ENCODE measurements around the gene ALDOC. TPM values are rescaled to one million over a fixed set of nuclear protein-coding genes. Genes with fewer than 3 reads are reported as not detected.

The ALDOC gene
- total and polyA plus RNA-seq, 10 of the 15 experiments (the other 5 are each of a cell fraction or from before 2014, with no cell fraction given) = 16.0 to 268 (median 78.2) TPM

DNA sequence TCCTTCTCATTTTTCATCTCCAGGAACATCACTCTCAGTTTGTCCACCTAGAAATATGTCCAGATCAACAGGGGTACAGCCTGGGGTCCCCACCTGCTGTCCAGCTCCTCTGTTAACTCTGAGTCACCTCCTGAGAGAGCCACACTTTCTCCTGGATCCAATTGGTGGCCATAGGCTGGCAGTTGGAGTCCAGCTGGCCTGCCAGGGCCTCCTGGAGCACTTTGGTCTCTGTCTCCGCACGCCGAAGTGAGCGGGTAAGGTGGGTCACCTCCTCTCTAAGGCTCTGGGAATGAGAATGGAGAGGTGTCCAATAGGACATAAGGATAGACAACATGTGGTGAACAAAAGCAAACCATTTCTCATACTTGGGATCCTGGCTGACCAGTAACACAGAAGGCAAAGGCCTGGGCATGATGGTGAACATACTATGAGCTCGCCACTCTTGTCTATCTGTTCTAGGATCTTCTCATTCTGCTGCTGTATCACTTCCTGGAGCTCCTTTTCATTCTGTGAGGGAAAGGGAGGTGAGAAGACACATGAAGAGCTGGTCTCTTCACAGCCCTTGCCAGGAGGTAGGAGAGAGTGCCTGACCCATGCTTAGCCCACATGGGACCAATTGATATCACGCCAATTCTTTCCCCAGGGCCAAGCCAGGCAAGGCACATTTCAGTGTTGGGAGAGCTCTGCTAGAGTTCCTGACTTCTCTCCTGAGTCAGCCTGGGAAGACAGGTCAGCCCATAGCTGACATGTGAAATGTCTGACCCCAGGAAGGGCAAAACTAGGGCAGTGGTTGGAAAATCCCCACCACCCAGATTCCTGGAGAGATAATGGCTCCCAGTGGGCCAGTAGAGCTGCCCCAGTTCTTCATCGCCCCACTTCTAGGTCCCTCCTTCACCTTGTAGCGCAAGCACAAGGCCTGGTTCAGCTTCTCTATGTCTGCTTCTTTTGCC is 1.8 kb upstream of the ALDOC start:
- FAIRE-seq (no peak), ATAC-seq (no peak), DNase-seq (ENCODE audit: low read depth, low spot score) (no peak)
- H3K9ac ChIP-seq (ENCODE audit: control insufficient read depth, insufficient read depth, low read length) = no peak overlapping the region
- peaks cover 20% of the 10 kb centered on the region for H3K79me2 ChIP-seq (ENCODE audit: control insufficient read depth, insufficient read depth, low read length)
- H3K36me3 ChIP-seq (ENCODE audit: control insufficient read depth in 2 of 2, insufficient read depth in 2 of 2, low read length in 1 of 2) = peaks cover 20 to 37% of the 10 kb centered on the region in 2 experiments
- ChIA-PET CTCF (interaction anchor here (1.3 to 4.8 kb wide), 4 partner anchors 13 to 30 kb away, joined by 3 to 56 read pairs (median 4); no protein-coding TSS in a partner anchor), SMC1A (ENCODE audit: uncharacterized antibody, unreplicated experiment) (interaction anchor here (0.8 to 3.0 kb wide), 7 partner anchors 13 to 84 kb away, joined by 3 to 13 read pairs (median 4); partner anchors contain the start of genes SDF2 and SUPT6H), POLR2A (interaction anchor here (0.6 to 7.1 kb wide), 11 partner anchors 8 to 154 kb away, joined by 3 to 91 read pairs (median 4); partner anchors contain the start of gene PIGS), RAD21 (ENCODE audit: unreplicated experiment) (interaction anchor here (0.8 to 3.3 kb wide), 6 partner anchors 14 to 34 kb away, joined by 3 to 38 read pairs (median 4); no protein-coding TSS in a partner anchor)
- peak overlapping the region; percentile 22; the same call in 1 of the 2 replicates for H3K27ac ChIP-seq (ENCODE audit: control insufficient read depth, insufficient read depth)
- H3K27me3 ChIP-seq (replicated peaks in 1 of 2; ENCODE audit: control insufficient read depth in 2 of 2, insufficient read depth in 2 of 2, low read length in 1 of 2) = no peaks in the 10 kb centered on the region
- no peak overlapping the region for H3K4me3 ChIP-seq
- TF ChIP-seq ESRRA (IDR thresholded peaks at IDR 0.05; ENCODE audit: low read length) (no peak), JUND (IDR thresholded peaks at IDR 0.05; ENCODE audit: low read depth, low read length) (no peak), SMAD1 (IDR thresholded peaks at IDR 0.05; ENCODE audit: low read depth, partially characterized antibody) (no peak), TCF3 (IDR thresholded peaks at IDR 0.05; ENCODE audit: borderline replicate concordance, insufficient read depth, low read depth, low read length) (no peak), EP300 (IDR thresholded peaks at IDR 0.05; ENCODE audit: borderline replicate concordance in 1 of 2, control insufficient read depth in 1 of 2, low read depth in 2 of 2, low read length in 2 of 2) (no peak), JUNB (IDR thresholded peaks at IDR 0.05) (no peak), HDGF (IDR thresholded peaks at IDR 0.05) (no peak), EED (IDR thresholded peaks at IDR 0.05; ENCODE audit: low read depth) (no peak), LARP7 (IDR thresholded peaks at IDR 0.05) (no peak), BMI1 (IDR thresholded peaks at IDR 0.05; ENCODE audit: borderline replicate concordance) (no peak), RAD51 (IDR thresholded peaks at IDR 0.05) (no peak), TAF1 (IDR thresholded peaks at IDR 0.05; ENCODE audit: borderline replicate concordance, low read depth, low read length) (no peak)
- TF ChIP-seq, protein P1, sequence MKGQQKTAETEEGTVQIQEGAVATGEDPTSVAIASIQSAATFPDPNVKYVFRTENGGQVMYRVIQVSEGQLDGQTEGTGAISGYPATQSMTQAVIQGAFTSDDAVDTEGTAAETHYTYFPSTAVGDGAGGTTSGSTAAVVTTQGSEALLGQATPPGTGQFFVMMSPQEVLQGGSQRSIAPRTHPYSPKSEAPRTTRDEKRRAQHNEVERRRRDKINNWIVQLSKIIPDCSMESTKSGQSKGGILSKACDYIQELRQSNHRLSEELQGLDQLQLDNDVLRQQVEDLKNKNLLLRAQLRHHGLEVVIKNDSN (IDR thresholded peaks at IDR 0.05; ENCODE audit: borderline replicate concordance, extremely low read length, insufficient read depth, low read depth, low read length) = no peak
- TF ChIP-seq, protein P2, sequence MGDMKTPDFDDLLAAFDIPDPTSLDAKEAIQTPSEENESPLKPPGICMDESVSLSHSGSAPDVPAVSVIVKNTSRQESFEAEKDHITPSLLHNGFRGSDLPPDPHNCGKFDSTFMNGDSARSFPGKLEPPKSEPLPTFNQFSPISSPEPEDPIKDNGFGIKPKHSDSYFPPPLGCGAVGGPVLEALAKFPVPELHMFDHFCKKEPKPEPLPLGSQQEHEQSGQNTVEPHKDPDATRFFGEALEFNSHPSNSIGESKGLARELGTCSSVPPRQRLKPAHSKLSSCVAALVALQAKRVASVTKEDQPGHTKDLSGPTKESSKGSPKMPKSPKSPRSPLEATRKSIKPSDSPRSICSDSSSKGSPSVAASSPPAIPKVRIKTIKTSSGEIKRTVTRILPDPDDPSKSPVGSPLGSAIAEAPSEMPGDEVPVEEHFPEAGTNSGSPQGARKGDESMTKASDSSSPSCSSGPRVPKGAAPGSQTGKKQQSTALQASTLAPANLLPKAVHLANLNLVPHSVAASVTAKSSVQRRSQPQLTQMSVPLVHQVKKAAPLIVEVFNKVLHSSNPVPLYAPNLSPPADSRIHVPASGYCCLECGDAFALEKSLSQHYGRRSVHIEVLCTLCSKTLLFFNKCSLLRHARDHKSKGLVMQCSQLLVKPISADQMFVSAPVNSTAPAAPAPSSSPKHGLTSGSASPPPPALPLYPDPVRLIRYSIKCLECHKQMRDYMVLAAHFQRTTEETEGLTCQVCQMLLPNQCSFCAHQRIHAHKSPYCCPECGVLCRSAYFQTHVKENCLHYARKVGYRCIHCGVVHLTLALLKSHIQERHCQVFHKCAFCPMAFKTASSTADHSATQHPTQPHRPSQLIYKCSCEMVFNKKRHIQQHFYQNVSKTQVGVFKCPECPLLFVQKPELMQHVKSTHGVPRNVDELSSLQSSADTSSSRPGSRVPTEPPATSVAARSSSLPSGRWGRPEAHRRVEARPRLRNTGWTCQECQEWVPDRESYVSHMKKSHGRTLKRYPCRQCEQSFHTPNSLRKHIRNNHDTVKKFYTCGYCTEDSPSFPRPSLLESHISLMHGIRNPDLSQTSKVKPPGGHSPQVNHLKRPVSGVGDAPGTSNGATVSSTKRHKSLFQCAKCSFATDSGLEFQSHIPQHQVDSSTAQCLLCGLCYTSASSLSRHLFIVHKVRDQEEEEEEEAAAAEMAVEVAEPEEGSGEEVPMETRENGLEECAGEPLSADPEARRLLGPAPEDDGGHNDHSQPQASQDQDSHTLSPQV (IDR thresholded peaks at IDR 0.05) = no peak
- TF ChIP-seq, protein P3, sequence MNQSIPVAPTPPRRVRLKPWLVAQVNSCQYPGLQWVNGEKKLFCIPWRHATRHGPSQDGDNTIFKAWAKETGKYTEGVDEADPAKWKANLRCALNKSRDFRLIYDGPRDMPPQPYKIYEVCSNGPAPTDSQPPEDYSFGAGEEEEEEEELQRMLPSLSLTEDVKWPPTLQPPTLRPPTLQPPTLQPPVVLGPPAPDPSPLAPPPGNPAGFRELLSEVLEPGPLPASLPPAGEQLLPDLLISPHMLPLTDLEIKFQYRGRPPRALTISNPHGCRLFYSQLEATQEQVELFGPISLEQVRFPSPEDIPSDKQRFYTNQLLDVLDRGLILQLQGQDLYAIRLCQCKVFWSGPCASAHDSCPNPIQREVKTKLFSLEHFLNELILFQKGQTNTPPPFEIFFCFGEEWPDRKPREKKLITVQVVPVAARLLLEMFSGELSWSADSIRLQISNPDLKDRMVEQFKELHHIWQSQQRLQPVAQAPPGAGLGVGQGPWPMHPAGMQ (IDR thresholded peaks at IDR 0.05; ENCODE audit: borderline replicate concordance) = no peak
- H3K4me1 ChIP-seq (ENCODE audit: control insufficient read depth, insufficient read depth, low read length) = peaks cover 29% of the 10 kb centered on the region
- 98% methylated on average over 8 of the region's 8 CpGs for WGBS (ENCODE audit: insufficient coverage, insufficient replicate concordance, low lambda C conversion rate, missing lambda C conversion rate)
- no TSS peak for BruUV-seq (replicated peaks)
- intact Hi-C loops (cut with micrococcal nuclease; ENCODE audit: unreplicated experiment) = no loop called here
- in situ Hi-C loops (cut with MboI) = no loop called here
- H2AFZ ChIP-seq (ENCODE audit: control insufficient read depth, low read depth, low read length) = no peak overlapping the region
- H3K4me2 ChIP-seq (ENCODE audit: control insufficient read depth, insufficient read depth) = no peak overlapping the region; the same call in 1 of the 2 replicates
- no peaks in the 10 kb centered on the region for H3K9me3 ChIP-seq (replicated peaks; ENCODE audit: control insufficient read depth, insufficient read depth, low read length)
- no peaks in the 10 kb centered on the region for H4K20me1 ChIP-seq (ENCODE audit: control insufficient read depth, insufficient read depth)
